HUDEP-2 (cell line): ENCODE measurements around the gene ZBTB2.
A peak's percentile ranks its signal among the peaks of the same experiment; 100 is the strongest.
"Not testable (repeated sequence)": the region's sequence is repeated elsewhere in the genome, so short reads cannot be mapped to it uniquely, and the experiment has no call there.

Source experiments
- DNase-seq, 76 experiments: peaks; one replicate each; lab custom pipeline; 2025; ENCODE audit not compliant: unreplicated experiment in 76 of 76; lab: John Stamatoyannopoulos, UW

The ZBTB2 gene

DNA sequence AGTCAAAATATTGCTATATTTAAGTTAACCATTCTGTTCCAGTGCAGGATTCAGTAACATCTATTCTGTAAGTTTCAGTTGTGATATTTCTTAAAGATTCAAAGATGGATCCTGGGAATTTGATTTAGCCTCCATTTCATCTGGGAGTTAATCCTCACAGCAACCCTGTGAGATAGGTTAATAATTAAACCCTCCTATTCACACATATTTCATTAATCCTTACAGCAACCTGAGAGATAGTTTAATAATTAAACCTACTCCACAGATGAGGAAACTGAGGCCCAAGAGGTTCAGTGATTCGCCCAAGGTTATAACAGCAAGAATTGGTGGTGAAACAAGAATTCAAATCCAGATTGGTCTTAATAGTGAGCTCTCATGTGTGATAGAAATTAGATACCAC lies 10.9 kb upstream of the ZBTB2 start:
- DNase-seq = no peak

DNA sequence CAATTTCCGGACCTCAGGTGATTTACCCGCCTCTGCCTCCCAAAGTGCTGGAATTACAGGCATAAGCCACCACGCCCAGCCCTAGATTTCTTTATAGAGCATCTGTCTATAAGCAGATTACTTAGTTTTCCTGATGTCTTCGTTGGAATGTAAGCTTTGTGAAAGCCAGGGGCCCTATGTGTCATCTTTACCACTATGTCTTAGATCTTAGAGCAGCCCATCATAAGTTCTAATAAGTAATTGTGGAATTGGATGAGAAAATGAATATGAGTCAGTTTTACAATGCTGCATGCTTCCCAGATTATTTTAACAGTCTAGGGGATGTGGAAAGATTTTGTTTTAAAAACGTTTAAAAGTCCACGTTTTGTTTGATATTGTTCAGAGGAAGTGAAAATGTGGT lies 9.1 kb upstream of the ZBTB2 start:
- DNase-seq = no peak

- DNase-seq = no peak
Observed at GRCh38 chr6:151399679-151400078, 8.3 kb upstream of the ZBTB2 start.

DNA sequence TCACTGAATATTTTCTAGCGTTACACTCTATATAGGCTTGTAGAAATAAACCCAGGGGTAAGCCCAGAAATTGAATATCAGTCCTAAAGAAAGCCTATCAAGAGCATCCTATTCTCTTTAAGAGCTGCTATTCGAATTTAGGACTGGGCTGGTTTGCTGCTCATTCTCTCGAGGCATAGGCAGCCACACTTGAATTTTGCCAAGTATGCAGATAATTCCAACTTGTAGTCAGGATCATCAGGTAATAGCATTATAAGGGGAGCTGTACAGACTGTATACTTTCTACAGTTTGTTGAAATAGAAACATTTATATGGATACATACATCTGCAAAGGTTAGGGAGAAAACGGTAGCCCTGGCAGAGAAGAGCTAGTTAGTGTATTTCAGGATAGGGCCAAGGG lies 2.1 kb upstream of the ZBTB2 start:
- peak in 1 of 76 experiments; percentile 11 for DNase-seq

DNA sequence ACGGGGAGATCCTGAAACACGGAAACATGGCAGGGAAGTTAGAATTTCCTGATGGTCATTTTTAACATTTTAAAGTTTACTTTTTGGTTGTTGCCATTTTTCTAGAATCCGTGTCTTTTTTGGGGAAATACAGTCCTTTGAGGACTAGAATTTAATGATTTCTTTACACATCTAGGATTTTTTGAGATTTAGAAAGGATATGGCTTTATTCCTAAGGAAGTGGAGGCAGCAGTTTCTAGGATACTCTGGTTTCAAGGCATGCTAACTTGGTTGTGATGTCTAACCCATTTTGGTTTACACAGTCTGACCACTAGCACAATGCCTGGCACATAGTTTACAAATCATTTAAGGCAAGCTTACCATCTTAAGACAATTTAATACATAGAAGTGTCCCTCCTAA lies 1.1 kb upstream of the ZBTB2 start:
- no peak for DNase-seq

GRCh38 chr6:151390851-151391470 lies 398 bp downstream of the ZBTB2 start:
- DNase-seq = peak in 58 of 76 experiments; percentile 23 to 83 (median 63)

DNA sequence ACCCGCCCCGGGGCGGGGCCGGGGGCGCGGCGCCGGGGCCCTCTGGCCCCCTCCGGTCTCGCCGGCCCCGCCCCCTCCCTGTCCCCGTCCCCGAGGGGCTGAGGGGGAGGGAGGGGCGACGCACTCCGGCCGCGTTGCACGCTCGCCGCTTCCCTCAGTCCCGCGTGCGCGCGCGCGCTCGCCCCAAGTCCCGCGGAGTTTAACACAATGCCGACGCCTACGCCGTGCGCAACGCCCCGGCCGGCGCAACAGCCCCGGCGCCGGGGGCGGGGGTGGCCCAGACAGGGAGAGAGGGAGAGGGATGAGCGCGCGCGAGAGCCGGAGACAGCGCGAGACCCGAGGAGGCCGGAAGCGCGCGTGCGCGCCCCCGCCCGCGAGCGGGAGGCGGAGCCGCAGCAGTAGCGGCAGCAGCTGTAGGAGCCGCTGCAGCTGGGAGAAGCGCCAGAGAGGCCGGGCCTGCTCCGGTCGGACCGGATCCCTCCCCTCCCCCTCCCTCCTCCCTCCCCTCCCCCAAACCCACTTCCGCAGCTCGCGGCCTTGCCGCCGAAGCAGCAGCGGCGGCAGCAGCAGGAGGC lies 996 bp downstream of the ZBTB2 start:
- DNase-seq = peak in 75 of 76 experiments; percentile 76 to 100 (median 98)

- DNase-seq = peak in 36 of 76 experiments; percentile 25 to 90 (median 56)
Observed at GRCh38 chr6:151389618-151390275, 1.6 kb downstream of the ZBTB2 start.

- peak in 24 of 76 experiments; percentile 9 to 72 (median 46) for DNase-seq
Observed at GRCh38 chr6:151388997-151389617, 2.3 kb downstream of the ZBTB2 start.

- no peak for DNase-seq
Observed at GRCh38 chr6:151388236-151388635, 3.1 kb downstream of the ZBTB2 start.

DNA sequence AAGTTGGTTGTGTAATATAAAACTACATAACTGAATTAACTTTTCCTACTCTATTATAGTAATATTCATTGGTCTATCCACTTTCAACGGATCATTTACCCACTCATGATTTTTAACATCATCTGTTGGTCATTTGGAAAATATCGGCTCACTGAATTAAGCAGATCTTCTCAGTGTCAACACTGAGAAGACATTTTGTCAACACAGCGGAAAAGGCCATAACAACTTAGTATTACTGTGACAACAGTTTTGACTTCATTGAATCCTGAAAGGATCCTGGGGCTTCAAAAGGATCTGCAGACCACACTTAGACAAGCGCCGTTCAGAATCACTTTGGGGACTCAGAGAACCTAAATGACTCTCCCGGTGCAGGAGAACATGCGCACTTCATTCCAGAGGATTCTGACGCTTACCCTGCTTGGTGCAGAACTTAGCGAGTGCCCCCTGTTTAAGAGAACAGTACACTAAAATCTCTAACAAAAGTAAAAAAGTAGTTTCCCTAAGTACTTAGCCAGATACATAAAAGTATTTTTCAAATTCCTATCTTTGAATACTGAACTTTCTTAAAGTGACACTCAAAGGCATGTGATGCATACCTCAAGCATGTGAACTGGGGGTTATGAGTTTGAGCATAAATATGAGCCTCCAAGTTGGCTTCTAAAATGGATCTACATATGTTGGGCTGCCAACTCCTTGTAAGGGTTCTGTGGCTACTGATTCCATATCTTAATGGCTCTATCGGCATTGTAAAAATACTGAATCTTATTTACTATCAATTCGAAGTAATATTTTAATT lies 4.0 kb downstream of the ZBTB2 start:
- DNase-seq = no peak

GRCh38 chr6:151385177-151385576 lies 6.2 kb downstream of the ZBTB2 start:
- DNase-seq = no peak

DNA sequence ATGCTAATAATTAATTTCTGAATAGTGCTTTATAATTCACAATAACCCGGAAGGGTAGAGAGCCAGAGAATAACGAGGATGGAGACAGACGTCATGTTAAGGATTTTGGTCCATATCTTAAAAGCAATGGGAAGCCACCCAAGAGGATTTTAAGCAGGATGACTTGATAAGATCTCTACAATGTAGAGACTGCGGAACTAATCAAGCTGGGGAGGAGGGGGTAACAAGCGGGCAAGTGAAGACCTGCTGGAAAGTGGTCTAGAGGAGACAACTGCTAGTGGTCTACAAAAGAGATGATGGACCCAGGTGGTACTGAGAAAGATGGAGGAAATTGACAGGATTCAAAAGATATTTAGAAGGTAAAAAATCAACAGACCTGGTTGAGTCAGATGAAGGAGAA lies 7.2 kb downstream of the ZBTB2 start:
- DNase-seq = no peak

- DNase-seq = not testable (repeated sequence)
Observed at GRCh38 chr6:151382631-151383030, 8.7 kb downstream of the ZBTB2 start.

DNA sequence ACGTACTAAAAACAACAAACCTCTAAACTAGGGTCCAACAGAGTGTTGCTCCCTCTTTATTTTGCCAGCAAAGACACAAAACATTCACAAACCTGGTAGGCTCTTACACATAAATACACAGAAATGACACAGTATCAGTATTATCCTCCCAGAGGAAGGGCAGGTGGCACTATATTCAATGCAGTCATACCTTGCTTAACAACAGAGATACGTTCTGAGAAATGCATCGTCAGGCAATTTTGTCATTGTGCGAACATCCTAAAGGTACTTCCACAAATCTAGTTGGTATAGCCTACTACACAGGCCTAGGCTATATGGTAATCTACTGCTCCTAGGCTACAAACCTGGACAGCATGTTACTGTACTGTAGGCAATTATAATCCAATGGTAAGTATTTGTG lies 9.6 kb downstream of the ZBTB2 start:
- no peak for DNase-seq

- DNase-seq = no peak
Observed at GRCh38 chr6:151380848-151381205, 10.5 kb downstream of the ZBTB2 start.

DNA sequence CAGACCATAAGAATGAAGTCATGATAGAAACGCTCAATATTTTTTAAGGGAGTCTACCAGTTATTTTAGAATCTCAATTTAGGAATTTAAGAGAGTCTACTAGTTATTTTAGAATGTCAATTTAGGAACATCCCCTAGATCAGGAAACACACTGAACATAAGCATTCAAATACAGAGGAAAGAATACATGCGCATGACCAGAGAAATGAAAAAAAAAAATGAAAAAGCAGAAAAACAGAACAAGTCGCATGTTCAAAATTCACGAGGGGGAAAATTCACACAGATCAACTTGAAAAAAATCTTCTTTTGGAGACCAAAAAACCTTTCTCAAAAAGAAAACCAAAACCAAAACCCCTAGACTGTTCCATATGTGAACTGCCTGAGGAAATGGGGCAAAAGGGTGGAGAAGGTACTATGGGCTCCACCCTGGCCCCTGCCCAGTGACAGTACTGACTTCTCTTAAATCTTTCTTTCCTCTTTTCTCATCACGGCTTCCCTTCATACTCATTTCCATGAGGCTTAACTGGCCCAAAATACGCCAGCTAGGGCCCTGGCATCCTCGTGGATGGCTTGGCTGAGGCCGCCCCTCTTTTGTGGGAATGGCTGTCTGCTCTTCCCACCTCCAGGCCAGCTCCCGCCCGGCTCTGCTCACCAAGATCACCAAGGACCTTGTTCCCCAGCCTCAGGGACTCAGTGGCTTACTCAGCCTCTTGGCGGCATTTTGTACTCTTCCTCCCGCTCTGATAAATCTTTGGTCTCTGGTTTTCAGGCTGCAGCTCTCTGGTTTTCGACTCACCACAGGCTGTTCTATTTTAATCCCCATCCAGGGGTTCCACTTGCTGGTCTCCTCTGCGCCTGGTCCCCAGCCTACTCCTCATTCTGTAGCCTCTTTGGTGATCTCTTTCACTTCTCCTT lies 11.2 kb downstream of the ZBTB2 start:
- DNase-seq = peak in 3 of 76 experiments; percentile 8 to 16 (median 13)

DNA sequence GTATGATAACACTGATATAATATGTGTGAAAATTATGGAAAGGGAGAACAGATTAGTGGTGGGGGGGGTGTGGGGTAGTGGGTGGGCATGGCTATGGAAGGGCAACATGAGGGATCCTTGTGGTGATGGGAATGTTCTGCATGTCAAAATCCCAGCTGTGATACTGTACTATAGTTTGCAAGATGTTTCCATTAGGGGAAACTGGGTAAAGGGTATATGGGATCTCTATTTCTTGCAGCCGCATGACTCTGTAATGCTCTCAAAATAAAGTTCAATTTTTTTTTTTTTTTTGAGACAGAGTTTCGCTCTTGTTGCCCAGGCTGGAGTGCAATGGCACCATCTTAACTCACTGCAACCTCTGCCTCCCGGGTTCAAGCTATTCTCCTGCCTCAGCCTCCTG lies 14.3 kb downstream of the ZBTB2 start:
- DNase-seq = no peak

GRCh38 chr6:151376440-151376839 lies 14.9 kb downstream of the ZBTB2 start:
- no peak for DNase-seq

- DNase-seq = no peak
Observed at GRCh38 chr6:151375833-151376232, 15.5 kb downstream of the ZBTB2 start.
